Activated CD4-positive, alpha-beta T cell treated with anti-CD3 and anti-CD28 coated beads, Interleukin-2, Interleukin-6, amounts not matched to agents 100 ng/mL and 50 ng/mL, durations not matched to agents 16 hours and 8 hours (primary cell): ENCODE measurements around the gene VGLL2.

Experiments
- DNase-seq: peaks from one replicate; pipeline ENCODE4 v3.0.0-alpha.2; 2020

VGLL2 gene

DNA sequence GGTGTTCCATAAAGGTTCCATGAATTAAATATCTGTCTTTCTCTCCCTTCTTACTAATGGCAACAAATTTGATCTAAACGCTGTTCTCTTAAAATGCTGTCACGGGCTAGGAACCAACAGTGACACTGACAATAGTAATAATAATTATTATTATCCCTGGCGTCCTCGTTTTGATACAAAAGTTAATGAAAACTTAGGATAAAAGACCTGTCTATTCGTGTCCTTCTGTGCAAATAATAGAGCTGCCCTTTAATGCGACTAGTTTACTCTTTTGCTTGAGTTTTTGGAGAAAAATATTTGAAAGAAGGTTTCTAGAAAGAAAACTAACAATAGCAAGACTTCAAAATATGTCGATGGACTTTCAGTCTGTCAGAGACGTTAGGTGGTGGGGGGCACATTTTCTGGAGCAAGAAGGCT, 4.3 kb downstream of the VGLL2 start:
- no peak for DNase-seq

DNA sequence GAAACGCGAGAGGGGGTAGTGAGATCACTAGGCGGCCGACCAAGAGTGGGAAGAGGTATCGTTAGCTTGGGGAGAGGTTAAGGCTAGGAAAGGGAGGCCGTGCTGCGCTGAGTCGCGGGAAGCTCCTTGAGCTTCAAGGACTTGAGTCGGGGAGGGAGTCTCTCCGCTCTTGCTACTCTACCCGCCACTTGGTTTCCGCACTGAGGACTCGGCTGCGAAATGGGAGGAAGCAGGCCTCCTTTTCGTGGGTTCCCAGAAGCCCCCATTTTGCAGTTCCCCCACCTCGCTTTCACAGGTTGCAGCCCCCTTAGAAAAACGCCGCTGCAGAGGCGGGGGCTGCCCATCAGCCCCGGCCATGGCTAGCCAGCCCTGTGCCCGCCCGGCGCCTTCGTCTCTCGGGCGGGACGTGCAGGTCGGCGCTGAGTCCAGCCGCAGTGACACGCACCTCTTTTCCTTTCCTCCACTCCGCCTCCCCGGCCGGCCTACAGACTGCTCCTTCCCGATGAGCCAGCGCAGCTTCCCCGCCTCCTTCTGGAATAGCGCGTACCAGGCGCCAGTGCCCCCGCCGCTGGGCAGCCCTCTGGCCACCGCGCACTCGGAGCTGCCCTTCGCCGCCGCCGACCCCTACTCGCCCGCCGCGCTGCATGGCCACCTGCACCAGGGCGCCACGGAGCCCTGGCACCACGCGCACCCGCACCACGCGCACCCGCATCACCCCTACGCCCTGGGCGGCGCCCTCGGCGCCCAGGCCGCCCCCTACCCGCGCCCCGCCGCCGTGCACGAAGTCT, 4.9 kb downstream of the VGLL2 start:
- DNase-seq = no peak

GRCh38 chr6:117270843-117271507, 5.6 kb downstream of the VGLL2 start:
- DNase-seq = no peak

- DNase-seq = no peak
Observed at GRCh38 chr6:117272032-117272866, 6.9 kb downstream of the VGLL2 start.

DNA sequence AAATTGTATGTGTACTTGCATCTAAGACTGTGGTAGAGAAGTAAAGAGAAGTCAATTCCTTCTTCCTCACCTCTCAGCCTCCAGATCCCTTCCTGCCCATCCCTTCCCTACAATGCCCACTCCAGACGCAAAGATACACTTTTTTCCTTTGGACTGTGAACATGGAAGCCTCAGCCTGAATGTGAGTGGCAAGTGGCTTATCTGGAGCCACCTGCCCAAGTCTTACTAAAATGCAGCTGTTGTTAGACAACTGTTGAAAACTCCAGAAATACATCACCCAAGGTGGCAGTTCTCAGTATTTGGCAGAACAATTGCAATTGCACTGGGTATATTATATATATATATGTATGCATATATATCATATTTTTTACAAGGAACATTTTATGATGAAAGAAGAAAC, 7.5 kb downstream of the VGLL2 start:
- no peak for DNase-seq

- DNase-seq = no peak
Observed at GRCh38 chr6:117275205-117275604, 9.8 kb downstream of the VGLL2 start.

GRCh38 chr6:117275711-117276110, 10.4 kb downstream of the VGLL2 start:
- no peak for DNase-seq

DNA sequence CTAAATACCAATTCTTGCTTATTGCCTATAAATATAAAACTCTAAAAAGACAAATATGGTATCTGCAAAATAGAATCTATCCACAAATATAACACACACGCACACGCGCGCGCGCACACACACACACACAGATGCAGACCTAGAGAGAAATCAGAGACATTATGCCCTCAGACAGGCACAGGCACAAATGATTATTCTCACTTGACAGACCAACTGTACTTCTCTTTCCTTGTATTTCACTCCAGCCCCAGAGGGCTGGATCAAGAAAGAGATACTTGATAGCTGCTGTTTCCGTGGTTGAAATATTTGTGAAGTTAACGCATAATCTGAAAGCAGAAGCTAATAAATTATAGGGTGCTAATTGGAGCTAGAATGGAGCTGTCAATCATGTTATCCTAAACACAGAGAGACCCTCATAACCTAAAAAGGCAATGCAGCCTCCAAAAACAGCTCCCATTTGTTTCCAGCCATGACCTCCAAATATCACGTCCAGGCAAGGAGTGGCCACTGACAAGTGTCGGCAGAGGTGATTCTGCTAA, 11.5 kb downstream of the VGLL2 start:
- DNase-seq = no peak

- no peak for DNase-seq
Observed at GRCh38 chr6:117280922-117281321, 15.6 kb downstream of the VGLL2 start.

- DNase-seq = no peak
Observed at GRCh38 chr6:117288083-117288715, 22.8 kb downstream of the VGLL2 start.

DNA sequence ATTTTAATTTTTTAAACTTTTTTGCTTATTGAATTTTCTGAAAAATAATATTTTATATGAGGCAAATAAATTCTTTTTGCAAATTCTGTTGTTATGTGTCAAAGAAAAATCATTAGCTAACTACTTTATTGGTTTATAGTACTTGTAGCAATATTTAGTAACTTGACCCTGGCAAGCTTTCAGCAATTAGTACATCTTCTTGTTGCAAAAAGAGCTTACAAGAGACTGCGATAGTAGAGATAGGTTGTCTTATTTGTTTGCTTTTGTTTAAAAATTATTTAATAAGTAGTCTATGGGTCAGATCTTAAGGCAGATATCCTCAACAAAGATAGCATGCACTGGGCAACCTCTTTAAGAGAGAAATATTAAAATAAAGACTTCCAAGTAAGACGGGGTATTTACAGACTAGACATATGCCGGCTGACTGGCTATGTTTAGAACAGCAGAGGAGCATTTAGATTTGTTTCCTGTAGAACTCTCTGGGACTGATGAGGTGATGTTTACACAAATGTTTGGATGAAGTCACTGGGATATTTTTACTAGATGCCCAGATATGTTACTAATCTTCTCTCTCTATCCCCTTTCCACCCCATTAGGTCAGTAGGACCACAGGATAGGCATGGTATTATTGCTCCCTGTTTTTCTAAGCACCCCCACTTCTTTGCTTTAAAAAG, 25.0 kb downstream of the VGLL2 start:
- DNase-seq = no peak

DNA sequence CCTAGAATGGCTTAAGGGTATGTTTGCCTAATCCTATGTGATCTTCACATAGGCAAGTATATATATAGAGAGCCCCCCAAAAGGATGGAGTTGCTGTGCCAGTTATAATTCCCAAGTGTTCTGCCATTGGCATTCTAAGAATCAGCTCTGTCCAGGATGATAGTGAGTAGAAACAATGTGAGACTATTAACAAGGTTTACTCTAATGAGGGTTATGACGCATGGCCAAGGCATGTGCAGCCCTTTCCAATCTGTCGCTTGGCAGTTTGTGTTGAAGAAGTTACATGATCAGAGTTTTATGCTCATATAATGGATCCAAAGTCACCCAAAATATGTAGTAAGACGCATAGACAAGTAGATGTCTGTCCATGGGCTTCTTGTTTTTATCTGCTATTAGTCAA, 33.6 kb downstream of the VGLL2 start:
- DNase-seq = no peak

DNA sequence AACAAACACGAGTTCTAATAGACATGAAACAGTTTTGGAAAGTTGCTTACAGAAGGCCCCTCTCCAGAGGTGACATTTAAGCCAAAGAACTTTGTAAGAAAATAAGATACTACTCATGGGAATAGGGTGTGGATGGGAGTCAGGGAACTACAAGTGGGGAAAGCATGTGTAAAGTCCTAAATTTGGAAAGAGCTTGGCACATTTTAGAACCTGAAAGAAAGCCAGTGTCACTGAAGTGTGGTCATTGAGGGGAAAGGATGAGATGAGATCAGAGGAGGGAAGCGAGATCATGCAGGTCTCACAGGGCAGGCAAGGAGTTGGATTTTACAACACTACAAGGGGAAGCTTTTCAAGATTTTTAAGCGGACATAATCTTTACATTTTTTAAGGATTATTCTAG, 38.0 kb downstream of the VGLL2 start:
- no peak for DNase-seq

GRCh38 chr6:117304446-117304845, 39.1 kb downstream of the VGLL2 start:
- DNase-seq = no peak

DNA sequence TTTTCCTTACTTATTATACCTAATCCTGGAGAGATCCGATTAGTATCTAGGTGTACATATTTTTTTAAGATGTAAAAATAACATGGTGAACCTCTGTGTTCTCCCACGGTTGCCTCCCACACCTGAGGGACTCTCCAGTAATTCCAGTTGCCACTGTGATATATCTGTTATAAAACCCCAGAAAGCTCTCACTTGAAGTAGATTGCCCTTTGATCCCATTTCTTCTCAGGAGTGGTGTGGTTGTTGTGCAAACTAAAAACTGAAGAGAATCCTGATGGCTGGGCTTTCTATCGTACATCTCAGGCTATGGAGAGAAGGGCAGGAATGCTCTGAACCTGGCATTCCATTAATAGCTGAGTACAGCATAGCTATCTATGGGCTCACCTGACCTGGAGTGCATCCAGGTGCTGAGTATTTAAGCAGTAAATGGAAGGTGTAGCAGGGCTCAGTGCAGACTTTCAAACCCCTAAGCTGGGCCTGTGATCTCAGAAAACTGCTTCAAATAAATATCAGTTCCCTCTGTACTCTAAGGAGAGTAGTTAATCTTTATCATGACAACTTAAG, 41.0 kb downstream of the VGLL2 start:
- DNase-seq = no peak

- no peak for DNase-seq
Observed at GRCh38 chr6:117307655-117308054, 42.3 kb downstream of the VGLL2 start.

DNA sequence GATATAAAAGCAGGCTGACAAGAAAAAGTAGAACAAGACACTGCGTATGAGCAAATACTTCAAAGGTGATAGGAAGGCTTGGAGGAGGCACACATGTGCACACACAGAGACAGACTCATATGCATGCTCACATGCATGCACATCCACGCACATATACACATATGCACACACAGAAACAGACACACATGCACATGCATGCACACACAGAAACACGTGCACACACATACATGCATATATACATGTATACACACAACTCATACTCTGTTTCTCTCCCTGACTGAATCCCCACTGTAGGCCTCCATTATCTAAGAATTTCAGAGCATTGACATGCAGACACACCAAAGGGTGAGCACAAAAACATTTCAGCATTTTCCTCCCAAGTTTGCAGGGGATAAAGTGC, 43.7 kb downstream of the VGLL2 start:
- DNase-seq = no peak

GRCh38 chr6:117309611-117310010, 44.3 kb downstream of the VGLL2 start:
- no peak for DNase-seq

DNA sequence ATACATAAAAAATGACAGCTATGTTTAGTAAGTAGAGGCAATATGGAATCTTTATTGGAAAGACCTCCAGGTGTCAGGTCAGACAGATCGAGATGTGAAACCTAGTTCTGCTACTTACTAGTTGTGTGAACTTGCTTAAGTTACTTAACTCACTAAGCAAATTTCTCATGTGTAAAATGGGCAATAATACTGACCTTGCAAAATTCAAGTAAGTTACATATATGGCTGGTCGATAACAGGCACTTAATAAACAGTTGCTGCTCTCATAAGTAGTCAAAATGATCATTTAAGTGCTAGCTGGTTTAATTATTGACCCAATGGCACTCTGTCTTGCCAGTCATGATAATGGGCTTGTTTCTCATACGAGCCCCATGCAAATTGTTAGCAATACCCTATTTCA, 46.0 kb downstream of the VGLL2 start:
- DNase-seq = no peak

DNA sequence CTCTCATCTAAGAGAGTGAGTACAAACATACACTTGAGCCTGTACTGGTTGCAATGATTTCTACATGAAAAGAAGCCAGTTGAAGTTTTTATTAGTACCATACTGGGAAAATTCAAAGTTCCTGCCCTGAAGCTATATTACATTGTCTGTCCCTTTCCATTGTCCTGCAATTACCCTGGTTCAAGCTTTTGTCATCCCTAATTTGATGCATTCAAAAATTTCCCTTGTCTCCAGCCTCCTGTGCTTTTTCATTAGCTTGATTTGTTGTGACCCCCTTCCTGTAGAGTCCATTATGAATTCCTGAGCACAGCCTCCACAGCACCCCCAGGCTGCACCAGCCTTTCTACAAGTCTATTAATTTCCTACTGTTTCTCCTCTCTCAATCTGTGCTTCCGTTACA, 46.4 kb downstream of the VGLL2 start:
- DNase-seq = no peak

DNA sequence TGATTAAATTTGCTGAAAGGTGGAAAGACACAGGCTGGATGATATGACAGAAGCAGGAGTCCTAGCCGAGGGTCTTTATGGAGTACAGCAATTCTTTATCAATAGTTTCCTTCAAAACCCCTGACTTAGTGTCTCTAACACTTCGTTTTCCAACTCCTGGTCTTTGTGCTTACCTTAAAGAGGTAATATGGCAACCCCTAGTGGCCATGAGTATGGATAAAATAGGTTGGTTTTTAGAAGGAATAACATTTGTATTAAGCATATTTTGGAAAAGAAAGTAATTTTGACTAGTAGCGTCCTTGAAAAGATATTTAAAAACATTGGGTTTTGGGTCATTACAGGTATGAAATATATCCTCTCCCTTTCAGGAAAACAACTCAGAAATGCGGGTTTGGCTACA, 51.9 kb downstream of the VGLL2 start:
- DNase-seq = no peak
